NCI-H2227 treated with DMSO at 0.1 percent for 48 hours (cell line): Measurements from ENCODE around the gene ABCA9.
"Not testable (repeated sequence)": the region's sequence is repeated elsewhere in the genome, so short reads cannot be mapped to it uniquely, and the experiment has no call there.

Source experiments
- DNase-seq: peaks from one replicate; lab custom pipeline; 2025; lab: John Stamatoyannopoulos, UW

ABCA9 gene

DNA sequence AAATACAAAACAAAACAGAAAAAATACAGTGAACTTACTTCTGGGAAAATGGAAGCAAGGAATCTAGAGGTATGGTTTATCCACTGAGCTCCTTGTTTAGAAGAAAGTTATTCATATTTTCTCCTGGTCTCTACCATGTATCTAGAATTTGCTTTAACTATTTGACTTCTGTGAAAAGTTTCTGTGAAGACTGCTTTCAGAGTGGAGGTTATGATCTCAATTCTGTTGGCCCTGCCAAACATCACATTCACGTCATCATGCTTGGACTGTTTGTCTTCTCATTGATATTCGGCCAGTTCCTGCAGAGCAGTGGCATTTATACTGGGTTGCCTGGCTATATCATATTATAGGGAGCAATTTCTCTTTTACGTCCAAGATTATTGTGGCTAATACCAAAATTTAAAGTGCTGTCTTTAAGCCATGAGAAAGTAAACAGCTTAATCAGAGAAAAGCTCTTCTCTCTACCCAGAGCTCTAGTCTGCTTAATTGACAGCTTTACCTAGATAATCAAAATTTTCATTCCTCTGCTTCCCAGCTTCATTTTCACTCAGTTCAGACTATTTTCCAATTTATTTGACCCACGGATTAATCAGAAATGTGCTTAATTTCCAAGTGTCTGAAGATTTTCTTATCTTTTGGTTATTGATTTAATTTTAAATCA is 105.4 kb downstream of the ABCA9 start, which contains the start of gene ABCA8:
ABCA8 (minus strand) TSS at position 212 of the 661 bp plus-strand sequence. CDS start 13,358 bp downstream, outside the sequence.
- DNase-seq: no peak

DNA sequence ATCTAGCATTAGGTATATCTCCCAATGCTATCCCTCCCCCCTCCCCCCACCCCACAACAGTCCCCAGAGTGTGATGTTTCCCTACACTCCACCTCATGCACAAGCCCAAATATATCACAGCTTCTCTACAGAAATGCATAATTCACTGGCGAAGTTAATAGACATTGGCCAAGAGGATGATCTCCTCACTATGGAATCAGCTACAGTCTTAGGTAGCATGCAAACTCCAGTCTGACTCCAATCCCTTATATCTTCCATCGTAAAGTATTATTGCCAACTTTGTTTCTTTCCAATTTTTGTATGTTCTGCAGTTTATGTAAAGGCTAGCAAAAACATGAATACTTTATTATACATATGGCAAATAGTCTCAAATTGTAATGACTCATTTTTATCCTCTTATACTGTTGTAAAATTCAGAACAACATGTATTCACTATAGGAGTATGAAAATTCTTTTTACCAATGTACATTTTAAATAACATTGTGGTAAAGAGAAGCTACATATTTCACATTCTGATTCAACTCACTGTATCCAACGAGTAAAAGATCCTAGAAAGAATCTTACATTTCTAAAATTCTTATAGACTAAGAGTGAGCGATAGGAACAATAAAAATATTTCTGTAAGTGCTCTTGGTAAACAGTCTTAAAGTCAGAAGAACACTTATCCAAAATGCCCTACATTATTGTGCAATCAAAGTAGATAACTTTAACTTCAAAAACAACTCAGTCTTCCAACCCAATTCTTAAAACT is 106.4 kb downstream of the ABCA9 start:
- DNase-seq: no peak

DNA sequence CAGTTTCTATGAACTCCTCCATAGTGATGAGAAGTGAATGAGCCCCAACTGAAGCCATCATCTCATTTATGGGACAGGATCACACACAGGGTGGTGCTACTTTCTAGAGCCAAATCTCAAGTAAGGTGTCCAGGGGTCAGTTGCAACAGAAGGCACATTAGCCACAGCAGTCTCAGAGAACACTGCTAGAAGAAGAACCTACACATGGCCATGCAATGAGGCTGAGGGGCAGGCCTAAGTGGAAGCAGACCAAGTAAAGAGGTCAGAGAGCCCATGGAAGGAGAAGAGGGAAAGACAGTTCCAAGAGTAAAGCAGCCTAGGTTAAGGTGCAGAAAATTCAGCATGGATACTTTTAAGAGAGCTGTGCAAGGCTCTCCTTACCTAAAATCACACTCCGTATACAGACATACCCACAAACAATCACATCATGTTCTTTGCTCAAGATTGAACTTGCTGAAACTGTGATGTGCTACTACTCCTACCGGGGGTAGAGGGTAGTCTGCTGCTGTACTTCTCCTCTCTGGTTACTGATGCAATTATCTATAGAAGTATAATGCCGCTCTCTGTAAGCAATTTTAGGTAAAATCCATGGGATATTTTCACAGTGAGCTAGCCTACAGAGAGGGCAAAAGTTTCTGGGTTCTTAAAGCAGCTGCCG is 107.3 kb downstream of the ABCA9 start:
- DNase-seq: no peak

DNA sequence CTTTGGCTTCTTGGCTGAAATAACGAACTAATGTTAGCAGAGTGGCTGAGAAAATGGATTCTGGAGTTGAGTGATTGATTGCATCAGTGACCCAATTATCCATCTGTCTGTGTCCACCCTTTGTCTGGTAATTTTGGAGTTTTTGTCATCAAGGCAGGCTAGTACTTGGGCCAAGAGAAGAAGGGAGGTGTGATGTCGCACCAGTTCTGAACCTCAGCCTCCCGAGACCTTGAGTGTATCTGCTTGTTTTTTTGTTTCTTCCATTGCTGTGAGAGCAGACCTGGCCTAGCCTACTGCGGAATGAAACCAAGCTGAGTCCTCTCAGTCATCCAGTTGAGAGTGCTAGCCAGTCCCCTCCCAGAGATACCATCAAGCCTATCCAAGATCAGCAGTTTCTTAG is 110.0 kb downstream of the ABCA9 start:
- no peak for DNase-seq

DNA sequence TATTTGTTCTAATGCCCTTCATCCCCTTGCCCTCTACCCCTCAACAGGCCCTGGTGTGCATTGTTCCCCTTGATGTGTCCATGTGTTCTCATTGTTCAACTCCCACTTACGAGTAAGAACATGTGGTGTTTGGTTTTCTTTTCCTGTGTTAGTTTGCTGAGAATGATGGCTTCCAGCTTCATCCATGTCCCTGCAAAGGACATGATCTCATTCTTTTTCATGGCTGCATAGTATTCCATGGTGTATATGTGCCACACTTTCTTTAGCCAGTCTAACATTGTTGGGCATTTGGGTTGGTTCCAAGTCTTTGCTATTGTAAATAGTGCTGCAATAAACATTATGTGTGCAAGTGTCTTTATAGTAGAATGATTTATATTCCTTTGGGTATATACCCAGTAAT is 112.9 kb downstream of the ABCA9 start:
- DNase-seq: not testable (repeated sequence)

DNA sequence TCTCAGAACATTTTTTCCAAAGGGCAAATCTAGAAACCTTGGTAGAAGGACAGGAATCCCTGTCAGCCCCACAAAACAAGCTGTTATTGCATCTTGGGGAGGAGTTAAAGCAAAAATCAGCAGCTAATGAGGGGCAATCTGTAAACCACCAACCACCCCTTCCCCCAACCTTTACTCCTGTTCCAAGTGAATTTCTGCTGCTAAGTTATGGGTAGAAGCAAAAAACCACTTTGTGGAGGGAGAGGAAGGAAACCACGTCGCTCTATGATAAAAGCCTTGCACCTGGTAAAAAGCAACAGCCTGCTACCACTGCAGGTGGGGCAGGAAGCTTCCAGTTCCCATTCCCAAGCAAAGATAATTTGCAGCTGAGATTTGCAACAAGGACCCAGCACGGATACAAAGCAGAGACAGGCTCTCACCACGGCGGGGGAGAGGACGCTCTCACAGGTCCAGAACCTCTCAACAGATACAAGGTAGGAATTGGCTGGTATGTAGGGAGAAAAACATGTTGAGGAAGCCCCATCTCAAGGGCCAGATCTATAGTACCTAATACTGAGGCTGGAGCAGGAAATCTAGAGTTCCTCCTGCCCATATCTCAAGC is 116.2 kb downstream of the ABCA9 start:
- no peak for DNase-seq

DNA sequence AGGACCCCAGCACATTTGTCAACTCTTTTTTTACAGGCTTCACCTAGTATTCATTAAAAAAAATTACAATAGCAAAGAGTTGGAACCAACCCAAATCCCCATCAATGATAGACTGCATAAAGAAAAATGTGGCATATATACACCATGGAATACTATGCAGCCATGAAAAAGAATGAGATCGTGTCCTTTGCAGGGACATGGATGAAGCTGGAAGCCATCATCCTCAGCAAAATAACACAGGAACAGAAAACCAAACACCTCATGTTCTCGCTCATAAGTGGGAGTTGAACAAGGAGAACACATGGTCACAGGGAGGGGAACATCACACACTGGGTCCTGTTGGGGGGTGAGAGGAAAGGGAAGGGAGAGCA is 116.9 kb downstream of the ABCA9 start:
- not testable (repeated sequence) for DNase-seq

DNA sequence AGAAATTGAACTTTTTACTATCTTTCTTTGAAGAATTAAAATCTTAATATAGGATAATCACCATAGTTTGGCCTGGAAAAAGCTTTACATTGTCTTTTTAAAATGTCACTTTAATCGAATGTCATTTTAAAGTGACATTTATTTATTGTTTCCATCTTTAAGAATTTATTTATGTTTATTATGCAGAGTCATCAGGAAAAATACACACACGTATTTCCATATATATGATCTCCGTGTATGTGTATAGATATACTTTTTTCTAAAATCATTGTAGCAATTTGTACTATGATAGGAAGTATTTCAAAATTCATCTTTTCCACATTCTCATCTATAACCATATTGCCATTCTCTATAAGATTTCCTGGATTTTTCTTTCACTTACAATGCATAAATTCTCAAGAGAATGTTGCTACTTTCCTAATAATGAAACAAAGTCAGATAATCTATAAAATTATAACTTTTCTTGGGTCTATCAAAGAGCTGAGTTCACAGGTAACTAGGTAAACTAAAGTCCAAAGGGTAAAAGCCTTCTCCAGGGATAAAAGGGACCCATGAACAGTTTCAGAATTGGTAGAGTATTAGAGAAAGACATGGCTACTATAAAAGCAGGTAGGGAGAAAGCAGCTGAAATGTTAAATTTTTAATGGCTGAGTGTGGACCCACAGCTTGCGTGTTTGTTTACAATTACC is 117.5 kb downstream of the ABCA9 start:
- DNase-seq: no peak

DNA sequence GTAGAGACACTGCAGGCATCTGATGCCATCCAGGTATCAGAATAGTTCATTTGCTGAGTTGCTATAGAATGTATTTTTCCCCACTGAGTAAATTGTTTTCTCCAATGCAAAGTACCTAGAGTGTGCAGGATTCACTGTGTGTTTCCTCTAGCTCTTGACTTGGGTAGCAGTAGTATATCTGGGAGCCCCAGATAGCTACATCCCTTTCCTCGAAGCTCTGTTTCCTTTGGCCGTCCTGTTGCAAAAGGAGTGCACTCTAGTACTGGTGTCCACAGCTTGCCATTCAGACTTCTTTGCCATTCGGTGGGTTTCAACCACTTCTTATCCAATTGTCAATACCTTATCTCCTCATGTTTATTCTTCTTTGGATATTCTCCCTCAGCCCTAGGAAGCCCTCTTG is 118.3 kb downstream of the ABCA9 start:
- no peak for DNase-seq

DNA sequence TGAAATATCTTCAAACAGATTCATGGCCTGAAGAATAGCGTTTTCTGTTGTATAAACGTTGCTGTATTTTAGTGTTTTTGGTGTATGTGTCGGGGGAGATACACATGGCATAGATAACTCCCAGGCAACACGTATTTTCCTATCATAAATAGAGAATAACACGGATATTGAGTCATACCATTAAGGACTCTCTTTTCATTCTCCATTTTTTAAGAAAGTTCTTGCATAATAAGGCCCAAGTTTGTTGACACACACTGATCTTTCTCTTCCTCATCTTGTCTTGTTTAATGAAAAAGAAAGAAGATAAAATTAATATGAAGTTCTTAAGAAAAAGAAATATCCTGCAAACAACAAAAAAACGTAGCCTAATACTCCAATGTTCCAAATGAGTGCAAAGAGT is 119.0 kb downstream of the ABCA9 start:
- no peak for DNase-seq

DNA sequence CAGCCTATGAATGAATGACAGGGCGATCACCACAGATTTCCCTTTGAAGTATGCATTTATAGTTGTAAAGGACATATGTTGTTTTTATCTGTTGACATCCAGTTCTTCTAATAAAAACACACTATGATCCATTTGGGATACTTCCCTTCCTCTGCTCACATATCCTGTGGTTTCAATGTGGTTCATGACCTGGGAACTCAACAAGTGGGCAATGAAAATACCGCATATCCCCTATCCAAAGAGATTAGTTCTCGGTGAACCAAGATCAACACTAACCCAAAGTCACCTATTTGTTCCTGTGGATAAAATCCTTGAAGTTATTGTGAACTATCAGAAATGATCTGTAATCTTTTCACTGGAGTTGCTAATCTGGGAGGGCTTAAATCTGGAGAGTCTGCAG is 121.5 kb downstream of the ABCA9 start:
- DNase-seq: no peak

DNA sequence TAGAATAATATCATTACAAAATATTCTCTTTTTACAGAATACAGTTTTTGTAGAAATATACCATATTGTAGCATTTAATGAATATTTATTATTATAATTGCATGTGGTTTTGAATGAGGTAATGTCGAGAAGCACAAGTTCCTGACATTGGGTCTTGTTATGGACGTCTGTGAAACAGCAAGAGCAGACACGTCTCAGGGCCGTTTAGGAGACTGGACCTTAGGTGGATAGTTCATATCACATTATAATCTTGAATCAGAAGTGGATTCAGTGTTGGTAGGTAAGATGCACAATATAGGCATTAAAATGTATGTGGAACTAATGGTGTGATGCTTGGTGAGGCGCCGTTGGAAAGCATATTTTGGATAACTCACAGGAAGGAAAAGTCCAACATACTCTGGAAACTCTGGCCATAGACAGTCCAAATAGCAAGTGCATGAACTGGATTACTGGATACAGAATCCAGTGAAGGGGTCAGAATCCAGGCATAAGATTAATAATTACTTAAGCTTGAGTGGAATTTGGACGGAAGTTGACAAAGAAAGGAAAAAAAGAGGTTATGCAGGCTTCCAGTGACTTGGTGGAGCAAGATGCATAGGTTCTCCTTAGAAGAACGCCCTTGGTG is 122.7 kb downstream of the ABCA9 start:
- DNase-seq: no peak

DNA sequence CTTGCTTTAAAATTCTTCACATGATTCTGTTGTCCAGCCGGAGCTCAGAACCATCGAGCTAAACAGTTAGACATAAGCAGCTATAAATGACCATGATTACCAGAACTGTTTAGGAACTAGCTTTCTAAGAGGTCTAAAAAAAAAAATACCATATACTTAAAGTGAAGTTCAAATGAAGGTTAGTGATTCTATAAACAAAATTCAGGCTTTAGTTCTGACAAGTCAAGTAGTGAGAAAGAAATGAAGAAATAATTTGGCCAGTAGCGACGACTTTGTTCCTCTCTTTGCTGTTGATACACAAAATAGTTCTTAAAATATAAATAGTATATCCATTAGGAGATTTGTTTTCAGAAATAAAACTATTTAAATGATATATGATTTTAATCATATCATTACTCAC is 133.2 kb downstream of the ABCA9 start:
- no peak for DNase-seq

DNA sequence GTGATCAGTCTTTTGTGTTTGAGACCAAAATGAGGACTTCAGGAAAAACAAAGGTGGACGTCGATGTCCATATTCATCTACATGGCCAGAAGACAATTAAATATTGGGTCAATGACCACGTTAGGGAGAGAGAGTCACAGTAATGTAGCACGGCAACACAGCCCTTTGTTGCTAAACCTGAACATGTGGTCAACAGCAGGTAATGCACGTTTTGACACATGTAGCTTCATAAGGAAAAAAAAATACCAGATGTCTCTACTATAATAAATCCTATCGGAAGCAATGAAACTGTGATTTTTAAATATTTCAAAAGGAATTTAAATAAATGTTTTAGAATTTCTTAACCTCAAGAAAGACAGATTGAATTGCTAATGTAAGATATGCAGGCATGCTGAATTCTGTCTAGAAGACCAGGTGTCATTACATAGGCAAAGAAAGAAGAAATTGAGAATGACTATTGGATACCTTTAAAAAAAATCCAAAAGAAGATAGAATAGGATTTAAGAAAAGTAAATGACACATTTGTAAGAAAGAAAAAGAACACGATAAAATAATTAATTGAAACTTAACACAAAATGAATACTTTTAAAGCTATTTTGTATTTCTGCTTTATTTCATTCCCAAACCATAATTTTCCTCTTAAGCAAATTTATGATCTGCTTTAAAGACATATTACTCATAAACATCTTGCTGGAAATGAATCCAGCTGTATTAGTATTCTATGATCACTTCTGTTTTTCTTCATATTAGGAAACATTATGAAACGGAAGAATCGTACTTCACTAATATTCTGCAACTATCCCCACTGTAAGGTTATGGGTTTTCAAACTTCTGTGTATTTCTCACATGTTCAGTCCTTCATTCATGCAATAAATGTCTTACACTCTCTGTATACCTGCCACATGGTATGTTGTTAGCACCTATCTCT is 135.7 kb downstream of the ABCA9 start:
- DNase-seq: no peak
